Measurements from ENCODE around the gene CD300LF. TPM values are rescaled to one million over a fixed set of nuclear protein-coding genes. Genes with fewer than 3 reads are reported as not detected.

CD300LF gene
- total RNA-seq, 1 donor from 2014 or later, result not detected

DNA sequence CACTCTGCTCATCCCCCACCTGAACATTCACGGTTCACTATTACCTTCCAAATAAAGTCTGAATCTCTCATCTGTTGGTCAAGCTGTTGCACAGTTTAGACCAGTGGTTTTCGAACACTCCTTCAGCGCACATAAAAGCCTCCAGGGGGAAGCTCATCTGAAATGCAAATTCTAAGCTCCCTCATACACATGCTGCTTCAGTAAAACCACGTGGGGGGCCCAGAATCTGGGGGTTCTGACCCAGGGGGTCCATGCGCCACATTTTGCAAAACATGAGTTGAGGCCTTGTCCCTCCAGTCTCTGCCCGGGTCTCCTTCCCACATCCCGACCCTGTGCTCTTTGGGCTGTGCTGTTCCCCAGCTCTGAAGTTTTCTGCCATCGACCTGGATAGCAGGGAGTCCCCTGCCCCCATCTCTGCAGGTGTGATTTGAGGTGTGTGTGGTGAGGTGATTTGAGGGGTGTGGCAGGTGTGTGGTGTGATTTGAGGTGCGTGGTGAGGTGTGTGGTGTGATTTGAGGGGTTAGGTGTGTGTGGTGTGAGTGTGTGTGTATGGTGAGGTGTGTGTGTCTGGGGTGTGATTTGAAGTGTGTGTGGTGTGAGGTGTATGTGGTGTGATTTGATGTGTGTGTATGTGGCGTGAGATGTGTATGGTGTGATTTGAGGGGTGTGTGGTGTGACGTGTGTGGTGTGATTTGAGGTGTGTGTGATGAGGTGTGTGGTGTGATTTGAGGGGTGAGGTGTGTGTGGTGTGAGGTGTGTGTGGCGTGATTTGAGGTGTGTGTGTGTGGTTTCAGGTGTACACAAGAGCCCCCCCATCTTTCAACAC, 19.5 kb upstream of the CD300LF start:
- peak; percentile 77 for FAIRE-seq
- TF ChIP-seq, protein P1, sequence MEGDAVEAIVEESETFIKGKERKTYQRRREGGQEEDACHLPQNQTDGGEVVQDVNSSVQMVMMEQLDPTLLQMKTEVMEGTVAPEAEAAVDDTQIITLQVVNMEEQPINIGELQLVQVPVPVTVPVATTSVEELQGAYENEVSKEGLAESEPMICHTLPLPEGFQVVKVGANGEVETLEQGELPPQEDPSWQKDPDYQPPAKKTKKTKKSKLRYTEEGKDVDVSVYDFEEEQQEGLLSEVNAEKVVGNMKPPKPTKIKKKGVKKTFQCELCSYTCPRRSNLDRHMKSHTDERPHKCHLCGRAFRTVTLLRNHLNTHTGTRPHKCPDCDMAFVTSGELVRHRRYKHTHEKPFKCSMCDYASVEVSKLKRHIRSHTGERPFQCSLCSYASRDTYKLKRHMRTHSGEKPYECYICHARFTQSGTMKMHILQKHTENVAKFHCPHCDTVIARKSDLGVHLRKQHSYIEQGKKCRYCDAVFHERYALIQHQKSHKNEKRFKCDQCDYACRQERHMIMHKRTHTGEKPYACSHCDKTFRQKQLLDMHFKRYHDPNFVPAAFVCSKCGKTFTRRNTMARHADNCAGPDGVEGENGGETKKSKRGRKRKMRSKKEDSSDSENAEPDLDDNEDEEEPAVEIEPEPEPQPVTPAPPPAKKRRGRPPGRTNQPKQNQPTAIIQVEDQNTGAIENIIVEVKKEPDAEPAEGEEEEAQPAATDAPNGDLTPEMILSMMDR (IDR thresholded peaks at IDR 0.05; ENCODE audit: insufficient read depth, low read length, severe bottlenecking), result no peak
- Histone ChIP-seq H3K4me3 (ENCODE audit: low read depth, low read length) (no peak overlapping the region), H3K27me3 (ENCODE audit: control insufficient read depth, insufficient read depth, low read length) (peaks cover 6% of the 10 kb centered on the region), H3K36me3 (ENCODE audit: control insufficient read depth, insufficient read depth, low read length) (no peaks in the 10 kb centered on the region)
- no peak for DNase-seq (ENCODE audit: low read depth)

DNA sequence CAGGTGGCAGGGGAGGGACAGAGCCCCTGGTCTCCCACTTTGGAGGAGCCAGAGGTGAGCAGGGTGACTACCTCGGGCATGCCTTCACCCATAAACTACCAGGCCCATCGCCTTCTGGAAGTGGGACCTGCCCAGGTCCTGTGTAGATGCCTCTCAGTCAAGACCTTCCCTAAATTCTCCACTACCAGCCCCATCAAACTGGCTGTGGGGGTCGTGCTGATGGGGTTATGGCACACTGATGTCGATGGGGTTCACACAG, 18.6 kb upstream of the CD300LF start:
- FAIRE-seq, result no peak
- no peak for DNase-seq (ENCODE audit: low read depth)
- H3K27me3 ChIP-seq (ENCODE audit: control insufficient read depth, insufficient read depth, low read length), result peaks cover 2% of the 10 kb centered on the region
- TF ChIP-seq, protein P1 (IDR thresholded peaks at IDR 0.05; ENCODE audit: insufficient read depth, low read length, severe bottlenecking), result no peak
- no peak overlapping the region for H3K4me3 ChIP-seq (ENCODE audit: low read depth, low read length)
- H3K36me3 ChIP-seq (ENCODE audit: control insufficient read depth, insufficient read depth, low read length), result no peaks in the 10 kb centered on the region

- no peak overlapping the region for H3K4me3 ChIP-seq (ENCODE audit: low read depth, low read length)
- DNase-seq (ENCODE audit: low read depth) (no peak), FAIRE-seq (no peak)
These were observed 18.0 kb upstream of the CD300LF start for GRCh38 chr17:74730491-74731346.

GRCh38 chr17:74729866-74730265, 17.1 kb upstream of the CD300LF start:
- FAIRE-seq (no peak), DNase-seq (ENCODE audit: low read depth) (no peak)
- TF ChIP-seq, protein P1 (IDR thresholded peaks at IDR 0.05; ENCODE audit: insufficient read depth, low read length, severe bottlenecking), result no peak
- Histone ChIP-seq H3K27me3 (ENCODE audit: control insufficient read depth, insufficient read depth, low read length) (peaks cover 2% of the 10 kb centered on the region), H3K36me3 (ENCODE audit: control insufficient read depth, insufficient read depth, low read length) (no peaks in the 10 kb centered on the region), H3K4me3 (ENCODE audit: low read depth, low read length) (no peak overlapping the region)

More at GRCh38 chr17:74730491-74731346, 18.0 kb upstream of the CD300LF start:
- H3K27me3 ChIP-seq (ENCODE audit: control insufficient read depth, insufficient read depth, low read length), result peaks cover 2% of the 10 kb centered on the region
- TF ChIP-seq, protein P1 (IDR thresholded peaks at IDR 0.05; ENCODE audit: insufficient read depth, low read length, severe bottlenecking), result no peak
- no peaks in the 10 kb centered on the region for H3K36me3 ChIP-seq (ENCODE audit: control insufficient read depth, insufficient read depth, low read length)

GRCh38 chr17:74729368-74729767, 16.6 kb upstream of the CD300LF start:
- TF ChIP-seq, protein P1 (IDR thresholded peaks at IDR 0.05; ENCODE audit: insufficient read depth, low read length, severe bottlenecking), result no peak
- DNase-seq (ENCODE audit: low read depth), result no peak
- FAIRE-seq, result no peak
- H3K4me3 ChIP-seq (ENCODE audit: low read depth, low read length), result no peak overlapping the region
- no peaks in the 10 kb centered on the region for H3K36me3 ChIP-seq (ENCODE audit: control insufficient read depth, insufficient read depth, low read length)
- peaks cover 2% of the 10 kb centered on the region for H3K27me3 ChIP-seq (ENCODE audit: control insufficient read depth, insufficient read depth, low read length)

Data from bronchial epithelial cell (primary cell).